GM18870 (cell line): ENCODE measurements around the gene JAG1.

Source experiments
- ATAC-seq: cut with Tn5 transposase; IDR thresholded peaks from one replicate; pipeline ENCODE4 v1.9.1; 2021; ENCODE audit warnings: moderate library complexity; ENCODE audit not compliant: unreplicated experiment

Gene JAG1

DNA sequence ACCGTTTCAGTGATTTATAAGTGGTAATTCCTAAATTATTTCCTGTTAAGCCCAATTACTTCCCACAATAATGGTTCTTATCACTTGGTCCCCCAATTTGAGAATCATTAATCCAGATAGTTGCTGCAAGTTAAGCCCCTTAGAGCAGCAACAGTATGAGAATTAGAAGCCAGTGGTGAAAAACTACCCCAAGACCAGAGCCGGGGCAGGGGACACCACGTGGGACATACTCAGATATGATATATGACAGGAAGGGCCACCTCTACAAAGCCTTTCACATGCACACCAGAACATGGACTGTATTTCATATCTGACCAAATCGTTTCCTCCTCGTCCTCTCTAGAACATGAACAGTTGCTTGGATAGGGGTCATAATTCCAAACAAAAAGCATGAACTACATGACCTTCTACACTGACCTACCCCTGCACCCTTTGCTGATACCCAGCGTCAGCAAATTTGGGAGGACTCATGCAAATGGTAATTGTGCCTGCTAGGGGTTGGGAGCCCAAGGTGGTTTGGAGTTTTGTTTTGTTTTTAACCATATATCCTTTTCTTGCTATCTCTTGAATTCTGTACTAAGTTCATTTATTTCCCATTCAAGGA lies 3.9 kb downstream of the JAG1 start:
- ATAC-seq, result no peak

DNA sequence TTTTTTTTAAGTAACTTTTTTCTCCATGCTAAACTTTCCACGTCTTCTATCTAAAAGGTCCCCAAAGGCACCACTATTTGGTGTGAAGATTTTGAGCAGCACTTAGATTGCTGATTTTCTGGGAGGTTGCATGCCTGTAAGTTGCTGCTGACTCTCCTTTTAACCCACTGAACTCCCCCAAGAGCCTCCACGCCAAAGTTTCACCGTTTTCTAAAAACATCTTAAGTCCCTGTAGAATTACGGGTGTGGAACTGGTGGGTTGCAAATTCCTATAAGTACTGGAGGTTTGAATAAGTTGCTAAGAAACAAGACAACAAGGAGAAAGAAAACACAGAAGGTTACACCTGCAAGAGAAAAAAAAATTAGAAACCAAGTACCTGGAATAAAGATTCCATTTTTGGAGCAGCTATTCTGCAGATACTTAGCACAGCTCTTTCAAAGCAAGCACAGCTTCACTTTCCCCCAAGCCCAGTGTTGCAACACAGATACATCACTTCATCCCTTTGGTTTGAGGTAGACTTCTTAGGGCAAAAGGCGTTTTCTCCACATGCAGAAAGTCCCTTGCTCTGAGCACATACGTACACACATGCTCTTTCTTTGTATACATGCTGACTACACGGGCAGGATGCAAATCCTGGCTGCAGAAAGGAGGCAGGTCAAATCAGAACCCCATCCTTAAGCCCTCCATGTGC lies 5.0 kb downstream of the JAG1 start:
- ATAC-seq, result no peak

DNA sequence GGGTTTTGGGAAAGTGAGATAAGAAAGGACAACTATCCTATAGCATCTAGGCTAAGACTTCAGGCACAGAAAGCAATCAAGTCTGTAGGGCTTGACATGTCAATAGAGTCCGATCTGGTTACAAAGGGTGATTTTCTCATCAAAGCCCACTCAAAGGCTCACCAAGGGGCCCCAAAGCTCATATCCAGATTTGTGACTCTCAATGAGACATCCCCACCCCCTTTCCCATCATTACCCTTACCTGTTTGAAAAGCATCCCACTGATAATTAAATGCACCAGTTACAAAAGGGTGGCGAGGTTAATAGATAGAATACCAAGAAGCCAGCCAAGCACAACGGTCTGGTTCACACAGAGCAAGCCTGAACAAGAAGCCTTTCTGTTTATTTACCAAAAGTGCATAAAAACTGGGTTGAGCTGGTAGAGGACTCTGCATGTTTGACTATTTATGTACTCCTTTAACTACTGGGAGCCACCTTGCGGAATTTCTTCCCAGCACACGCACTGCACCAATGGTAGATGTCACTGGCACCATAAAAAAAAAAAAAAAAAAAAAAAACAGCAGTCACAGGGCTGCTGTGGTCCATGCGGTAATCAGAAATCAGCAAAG lies 6.1 kb downstream of the JAG1 start:
- ATAC-seq, result no peak

DNA sequence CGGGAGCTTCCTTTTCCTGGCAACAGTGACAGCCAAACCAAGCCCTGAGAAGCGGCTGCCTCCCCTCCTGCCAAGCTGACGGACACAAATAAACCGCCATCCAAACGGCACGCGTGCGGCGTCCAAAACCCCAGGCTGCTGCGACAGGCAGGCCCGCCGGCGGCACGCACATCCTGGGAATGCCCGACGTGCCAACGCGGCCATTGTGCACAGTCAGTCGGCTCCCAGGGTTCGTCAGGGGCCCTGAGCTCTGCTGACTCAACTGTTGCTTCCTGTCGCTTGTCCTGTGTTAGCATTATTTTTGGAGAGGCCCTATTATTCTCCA lies 6.8 kb downstream of the JAG1 start:
- ATAC-seq, result no peak

DNA sequence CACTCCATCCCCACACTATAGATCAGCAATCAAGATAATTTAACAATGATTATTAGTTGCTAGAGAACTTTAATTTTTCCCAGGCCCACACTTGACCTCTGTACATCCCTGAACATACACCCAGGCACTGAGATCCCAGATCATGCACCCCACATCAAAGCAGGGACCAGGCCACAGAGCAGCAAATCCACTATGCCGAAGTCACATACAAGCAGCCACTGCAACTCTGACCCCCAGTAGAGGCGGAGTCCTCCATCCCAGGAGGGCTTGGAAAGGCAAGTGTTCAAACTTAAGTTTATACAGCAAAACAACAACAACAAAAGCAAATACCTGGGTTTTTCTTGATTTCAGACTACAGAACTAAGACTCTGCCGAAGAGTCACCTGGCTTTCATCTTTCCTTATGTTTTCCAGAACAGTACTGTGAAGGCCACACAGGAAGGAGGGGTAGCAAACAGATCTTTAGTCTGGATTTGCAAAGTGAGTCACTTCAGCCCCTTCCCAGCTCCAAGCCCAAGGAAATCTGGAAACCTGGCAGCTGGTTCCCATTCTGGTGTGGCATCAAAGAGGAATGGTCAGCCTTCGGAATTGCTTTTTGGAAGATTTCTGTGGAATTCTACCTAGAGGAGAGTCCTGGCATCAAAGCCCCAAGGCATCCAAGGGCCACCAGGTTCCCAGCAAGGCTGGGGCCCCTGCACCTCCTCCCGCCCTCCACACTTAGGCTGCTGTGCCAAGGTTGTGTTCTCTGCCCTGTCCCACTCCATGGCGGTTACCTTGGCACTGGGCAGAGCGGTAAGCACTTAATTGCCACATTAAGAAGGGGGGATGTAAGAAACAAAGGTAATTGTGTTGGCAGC lies 7.3 kb downstream of the JAG1 start:
- ATAC-seq, result no peak

DNA sequence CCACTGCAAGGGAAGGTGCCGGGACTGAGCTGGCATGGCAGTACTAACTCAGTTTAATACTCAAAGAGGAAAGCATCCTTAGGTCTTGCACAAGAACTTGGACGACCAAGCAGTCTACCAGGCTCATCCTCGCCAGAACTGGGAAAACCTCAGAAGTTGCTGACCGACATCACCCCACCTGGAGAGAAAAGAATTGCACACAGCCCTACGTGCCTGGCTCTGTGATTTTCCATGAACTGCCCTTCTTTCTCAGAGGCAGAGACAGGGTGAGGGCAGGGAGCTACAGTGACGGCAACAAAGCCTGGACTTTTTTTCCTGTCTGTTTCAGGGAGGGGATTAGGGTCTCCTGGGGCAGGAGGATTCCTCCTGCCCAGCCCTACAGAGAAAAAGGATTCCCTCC lies 8.0 kb downstream of the JAG1 start:
- no peak for ATAC-seq

DNA sequence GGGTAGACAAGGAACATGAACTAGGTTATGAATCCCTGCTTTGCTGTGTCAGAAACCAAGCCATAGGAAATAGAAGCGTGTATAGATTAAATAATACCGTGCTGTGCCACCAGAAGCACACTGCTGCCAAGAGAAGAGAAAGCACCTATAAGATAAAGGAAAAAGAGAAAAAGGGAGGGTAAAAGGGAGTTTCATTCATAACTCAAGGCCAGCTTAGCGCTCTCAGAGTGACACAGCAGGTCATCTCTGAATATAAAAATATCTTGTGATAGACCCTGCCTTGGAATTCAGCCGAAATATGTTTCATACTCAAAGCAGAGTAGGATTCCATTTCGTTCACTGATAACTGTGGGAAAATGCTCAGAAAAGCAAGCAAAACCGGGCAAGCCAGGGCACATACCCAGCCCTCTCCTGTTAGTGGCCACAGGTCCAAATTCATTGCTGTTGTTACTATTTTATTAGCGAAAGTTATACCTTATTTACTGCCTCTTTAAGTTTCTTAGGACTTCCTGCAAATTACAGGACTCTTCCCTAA lies 8.7 kb downstream of the JAG1 start:
- ATAC-seq, result no peak

DNA sequence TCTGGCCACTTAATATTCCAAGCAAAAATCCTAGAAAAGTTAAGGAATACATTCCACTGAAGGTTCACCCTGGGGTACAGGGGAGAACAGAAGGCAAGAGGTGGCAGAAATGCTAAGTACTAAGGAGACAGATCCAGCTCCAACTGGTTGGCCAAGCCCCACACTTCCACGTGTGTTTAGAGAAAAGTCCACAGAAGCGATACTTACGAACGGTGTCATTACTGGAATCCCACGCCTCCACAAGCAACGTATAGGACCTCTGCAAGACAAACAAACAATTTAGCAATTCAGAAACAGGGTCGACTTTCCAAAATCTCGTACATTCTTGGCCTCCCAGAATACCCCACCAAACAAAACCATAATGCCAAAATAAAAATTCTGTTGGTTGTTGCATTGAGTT lies 10.0 kb downstream of the JAG1 start:
- ATAC-seq, result no peak

DNA sequence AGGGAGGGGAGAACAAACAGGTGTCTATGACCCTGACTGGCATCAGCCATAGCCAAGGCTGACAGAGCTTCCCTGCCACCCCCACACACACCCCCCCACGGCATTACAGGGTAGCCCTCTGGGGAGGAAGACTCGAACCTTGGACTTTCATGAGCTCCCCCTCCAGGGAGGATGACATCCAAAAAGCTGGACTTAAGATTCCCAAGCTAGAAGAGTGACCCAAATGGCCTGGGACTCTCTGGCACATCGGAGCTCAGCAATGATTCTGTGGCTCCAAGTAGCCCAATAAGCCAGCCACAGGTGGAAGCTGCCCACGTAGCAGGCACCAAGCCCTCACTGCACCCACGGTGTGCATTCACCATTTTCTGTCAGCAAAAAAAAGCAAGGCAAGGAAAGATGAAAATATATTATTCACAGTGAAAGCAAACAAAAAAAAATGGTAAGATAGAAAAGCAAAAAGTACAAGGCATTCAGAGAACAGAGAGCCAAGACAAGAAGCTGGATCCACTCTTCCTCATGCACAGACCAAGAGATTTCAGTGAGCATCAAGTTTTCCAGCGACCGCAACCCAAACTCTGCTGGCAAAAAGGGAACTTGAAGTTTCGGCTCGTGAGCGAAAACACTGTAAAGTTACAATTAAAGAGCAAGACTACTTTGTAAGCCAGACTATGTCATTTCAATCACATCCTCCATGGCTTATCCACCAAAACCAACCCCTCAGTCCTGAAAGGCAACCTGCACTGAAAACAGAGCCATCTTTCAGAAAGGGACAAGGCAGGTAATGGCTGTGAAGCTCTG lies 10.9 kb downstream of the JAG1 start:
- ATAC-seq, result no peak

DNA sequence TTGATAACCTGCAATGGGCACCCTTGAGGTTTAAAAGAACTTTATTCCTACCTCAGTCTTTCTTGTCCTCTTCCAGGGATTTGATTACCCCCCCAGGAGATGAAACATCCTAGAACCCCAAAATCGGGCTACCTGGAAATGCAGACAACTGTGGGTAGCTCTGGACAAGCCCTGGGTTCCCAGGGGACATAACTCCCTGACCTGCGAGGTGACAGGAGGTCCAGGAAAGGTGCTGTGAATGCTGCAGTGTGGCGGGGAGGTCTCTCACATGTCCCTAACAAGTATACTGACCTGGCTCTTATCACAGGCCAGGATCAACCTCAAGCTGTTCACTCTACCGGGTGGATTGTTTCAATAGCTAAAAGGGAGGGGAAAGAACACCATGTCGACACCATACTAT lies 11.6 kb downstream of the JAG1 start:
- no peak for ATAC-seq

DNA sequence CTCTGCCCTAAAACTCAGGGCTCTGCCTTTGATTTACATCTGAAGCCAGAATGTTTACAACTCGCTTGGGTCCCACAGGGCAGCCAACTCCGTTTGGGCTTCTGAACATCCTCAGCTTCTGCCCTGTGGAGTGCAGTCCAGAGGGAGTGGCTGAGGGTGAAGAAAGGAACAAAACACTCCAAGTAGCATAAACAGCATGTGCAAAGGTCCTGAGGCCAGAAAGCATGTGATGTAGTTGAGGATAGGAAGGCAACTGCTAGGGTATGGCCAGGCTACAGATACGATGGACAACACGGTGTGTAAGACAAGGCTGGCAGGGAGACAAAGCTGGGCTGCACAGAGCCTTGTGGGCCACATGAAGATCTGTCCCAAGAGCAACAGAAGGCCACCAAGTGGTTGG lies 12.5 kb downstream of the JAG1 start:
- ATAC-seq, result no peak

DNA sequence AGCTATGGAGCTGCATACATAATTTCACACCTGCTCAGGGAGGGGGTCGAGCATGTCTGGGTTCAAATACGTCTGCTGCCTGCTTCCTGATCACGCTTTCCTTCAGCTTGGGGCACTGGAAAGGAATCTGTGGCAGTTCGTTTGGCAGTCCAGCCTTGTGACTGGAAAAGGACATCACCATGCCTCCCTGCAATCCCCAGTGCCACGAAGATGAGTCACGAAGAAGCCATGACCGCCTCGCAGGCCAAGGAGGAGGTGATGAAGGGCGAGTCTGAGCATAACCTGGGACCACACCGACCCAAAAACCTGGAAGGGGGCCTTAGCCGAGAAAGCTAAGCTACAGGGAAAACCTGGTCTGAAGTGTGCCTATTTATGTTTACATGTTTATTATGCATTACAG lies 13.1 kb downstream of the JAG1 start:
- ATAC-seq, result no peak

DNA sequence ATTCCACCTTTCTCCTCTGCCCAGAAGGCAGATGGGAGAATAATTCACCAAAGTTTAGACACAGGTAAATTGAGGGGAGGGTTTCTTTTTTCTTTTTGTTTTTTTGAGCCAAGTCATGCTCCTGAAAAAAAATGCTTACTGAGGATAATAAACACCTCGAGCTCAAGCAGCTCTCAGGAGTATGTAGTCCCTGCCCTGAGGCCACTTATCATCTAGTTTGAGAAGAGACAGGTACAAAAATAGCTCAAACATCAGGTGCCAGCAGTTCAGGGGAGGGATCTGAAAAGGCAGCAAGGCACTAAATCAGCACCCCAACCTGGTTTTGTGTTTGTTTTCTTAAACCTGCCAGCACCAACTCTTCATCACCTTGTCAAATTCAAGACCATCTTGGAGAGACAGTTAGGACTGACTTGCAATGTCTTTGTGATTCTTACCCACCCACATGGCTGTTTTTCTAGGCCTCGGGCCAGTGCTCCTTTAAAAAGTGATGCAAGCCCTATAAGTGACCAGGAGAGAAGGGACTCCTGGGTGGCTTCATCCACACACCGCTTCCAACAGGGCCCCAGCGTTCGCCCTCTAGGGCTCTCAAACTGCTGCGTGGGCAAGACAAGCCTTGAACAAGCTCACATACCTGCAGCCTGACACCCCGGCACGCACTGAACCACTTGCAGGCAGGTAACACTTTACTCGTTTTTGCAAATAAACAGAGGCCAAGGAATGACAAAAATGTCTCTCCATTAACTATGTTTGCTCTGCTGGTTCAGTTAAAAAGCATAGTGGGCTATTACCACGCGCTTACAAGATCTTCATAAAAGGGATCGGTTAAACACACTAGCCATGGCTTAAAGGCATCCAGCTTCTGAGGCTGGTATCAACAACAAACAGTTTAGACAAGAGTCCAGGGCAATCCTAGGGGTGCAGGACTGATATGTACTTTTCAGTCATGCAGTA lies 13.9 kb downstream of the JAG1 start:
- no peak for ATAC-seq

DNA sequence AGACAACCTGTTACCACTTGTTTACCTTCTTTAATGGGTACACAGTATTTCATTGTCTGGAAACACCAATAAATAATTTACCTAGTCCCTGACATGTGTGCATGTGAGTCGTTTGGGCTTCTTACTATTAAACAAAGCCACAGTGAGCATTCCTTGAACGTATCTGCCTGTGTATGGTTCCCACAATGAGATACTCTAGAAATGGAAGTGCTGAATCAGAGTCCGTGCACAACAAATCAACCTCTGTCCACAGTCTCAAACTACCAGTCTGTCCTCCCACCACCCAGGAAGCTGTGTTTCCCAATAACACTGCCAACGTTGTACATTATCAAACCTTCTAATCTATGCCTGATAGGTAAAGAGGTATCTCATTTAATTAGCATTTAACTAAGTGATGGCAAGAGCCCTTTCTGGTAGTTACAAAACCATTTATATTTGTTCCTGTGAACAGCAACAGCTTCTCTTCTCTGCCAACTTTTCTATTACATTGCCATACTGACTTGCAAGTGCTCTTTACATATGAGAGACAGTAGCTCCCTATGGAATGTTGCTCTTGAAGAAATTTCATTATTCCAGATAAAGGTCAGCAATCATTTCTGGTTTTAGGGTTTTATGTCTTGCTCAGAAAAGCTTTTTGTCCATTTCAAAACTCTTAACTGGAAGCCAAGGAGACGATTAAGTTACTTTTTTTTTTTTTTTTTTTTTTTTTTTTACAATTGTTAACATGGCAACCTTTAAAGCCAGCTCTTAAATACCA lies 14.7 kb downstream of the JAG1 start:
- ATAC-seq, result no peak

DNA sequence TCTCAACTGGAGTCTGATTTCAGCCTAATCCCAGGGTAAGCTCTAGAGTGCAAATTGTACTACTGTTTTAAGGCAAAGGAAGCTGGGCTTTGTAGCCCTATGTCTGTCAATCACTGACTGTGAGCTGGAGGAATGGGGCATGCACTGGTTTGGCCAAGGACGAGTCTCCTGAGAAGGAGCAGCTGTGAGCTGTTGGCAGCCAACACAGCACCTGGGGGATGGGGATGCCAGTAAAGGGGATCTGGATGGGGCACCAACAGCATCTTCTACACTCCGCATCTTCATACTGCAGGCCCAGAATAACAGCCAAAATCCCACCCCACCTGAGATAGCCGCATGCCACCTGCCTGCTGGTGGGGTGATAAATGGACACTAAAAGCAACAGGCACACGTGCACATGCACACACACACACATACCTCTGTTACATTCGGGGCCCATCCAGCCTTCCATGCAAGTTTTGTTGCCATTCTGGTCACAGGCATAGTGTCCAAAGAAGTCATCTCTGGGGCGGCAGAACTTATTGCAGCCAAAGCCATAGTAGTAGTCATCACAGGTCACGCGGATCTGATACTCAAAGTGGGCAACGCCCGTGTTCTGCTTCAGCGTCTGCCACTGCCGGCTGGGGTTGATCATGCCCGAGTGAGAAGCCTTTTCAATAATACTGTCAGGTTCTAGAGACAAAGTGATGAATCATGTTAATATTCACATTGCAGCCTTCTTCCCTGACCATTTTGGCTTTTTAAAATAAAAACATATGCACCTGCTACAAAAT lies 15.6 kb downstream of the JAG1 start:
- no peak for ATAC-seq

DNA sequence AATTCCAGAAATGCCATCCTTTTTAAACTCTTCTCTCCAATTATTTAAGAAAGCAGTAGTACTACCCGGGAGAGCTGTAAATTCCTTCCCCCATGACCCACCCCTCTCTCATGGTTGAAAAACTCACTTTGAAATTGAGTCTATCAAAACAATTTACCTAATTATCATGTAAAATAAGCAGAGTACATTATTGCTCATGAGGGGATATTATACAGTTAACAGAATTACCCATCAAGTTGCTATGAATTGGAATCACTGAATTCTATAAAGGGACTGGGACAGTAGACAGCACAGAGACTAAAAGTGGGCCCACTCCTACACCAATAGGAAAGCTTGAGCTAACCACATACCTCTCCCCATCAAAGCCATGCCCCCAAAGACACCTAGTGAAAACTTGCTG lies 16.3 kb downstream of the JAG1 start:
- no peak for ATAC-seq

DNA sequence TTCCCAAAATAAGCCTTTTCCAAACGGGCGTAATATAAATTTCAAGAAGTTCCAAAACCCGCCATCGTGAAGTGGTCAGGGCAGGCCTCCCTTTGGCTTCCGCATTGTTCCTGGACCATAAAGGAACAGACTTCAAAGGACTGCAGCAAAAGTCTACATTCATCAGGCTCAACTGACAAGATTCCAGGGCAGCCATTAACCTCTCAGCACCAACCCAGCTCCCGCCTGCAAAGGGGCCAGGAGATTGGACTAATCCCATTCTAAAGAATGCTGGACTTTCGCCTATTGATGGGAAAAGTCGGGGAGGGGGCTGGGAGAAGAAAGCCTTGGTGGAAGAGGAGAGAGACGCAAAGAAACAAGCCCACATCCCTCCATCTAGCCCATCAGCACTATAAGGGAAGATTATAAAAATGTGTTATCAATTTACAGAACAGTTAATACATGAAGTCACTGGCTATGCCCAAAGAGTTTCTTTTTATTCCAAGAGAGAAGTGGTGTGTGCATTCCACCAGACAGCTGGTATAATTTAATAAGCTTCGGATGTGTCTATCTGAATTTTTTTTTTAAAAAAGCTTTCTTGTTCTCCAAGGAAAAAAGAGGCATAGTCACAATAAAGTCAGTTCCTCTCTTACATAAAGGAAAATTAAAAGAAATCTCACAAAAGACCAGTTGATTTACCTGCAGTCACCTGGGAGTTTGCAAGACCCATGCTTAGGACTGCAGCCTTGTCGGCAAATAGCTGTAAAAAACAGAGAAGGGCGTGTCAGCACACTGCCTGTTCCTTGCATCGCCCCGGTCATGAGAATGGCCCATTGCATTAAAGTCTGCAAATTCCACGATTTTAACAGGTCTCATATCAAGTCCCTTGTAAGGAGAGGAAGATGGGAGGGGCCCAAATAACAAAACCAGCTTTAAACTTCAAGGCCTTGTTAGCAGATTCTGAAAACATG lies 17.8 kb downstream of the JAG1 start:
- no peak for ATAC-seq
